Measurements from ENCODE around the gene ID1. TPM values are rescaled to one million over a fixed set of nuclear protein-coding genes. Genes with fewer than 3 reads are reported as not detected.
A peak's percentile ranks its signal among the peaks of the same experiment; 100 is the strongest.

ID1 gene
- total and polyA plus RNA-seq, 2 of the 13 experiments (the other 11 are each of a cell fraction or from before 2014, with no cell fraction given) = 320 to 419 TPM

- TF ChIP-seq ZNF331 (CRISPR knock-in tag; IDR thresholded peaks at IDR 0.05) (no peak), MXD1 (CRISPR knock-in tag; IDR thresholded peaks at IDR 0.05) (no peak), ZNF776 (CRISPR knock-in tag; IDR thresholded peaks at IDR 0.05) (no peak), SNAPC4 (CRISPR knock-in tag; IDR thresholded peaks at IDR 0.05) (no peak), TEAD3 (CRISPR knock-in tag; optimal IDR thresholded peaks at IDR 0.05; ENCODE audit: borderline replicate concordance) (no peak), TEF (CRISPR knock-in tag; IDR thresholded peaks at IDR 0.05) (no peak), ZNF432 (CRISPR knock-in tag; IDR thresholded peaks at IDR 0.05; ENCODE audit: borderline replicate concordance) (no peak), FOXP4 (CRISPR knock-in tag; IDR thresholded peaks at IDR 0.05) (no peak), RBFOX2 (IDR thresholded peaks at IDR 0.05; ENCODE audit: low read depth, low read length) (no peak; the same call in 1 of the 2 replicates), NFE2L2 (IDR thresholded peaks at IDR 0.05; ENCODE audit: low read length) (no peak), ZKSCAN8 (CRISPR knock-in tag; IDR thresholded peaks at IDR 0.05; ENCODE audit: borderline replicate concordance) (no peak), FOXA3 (CRISPR knock-in tag; IDR thresholded peaks at IDR 0.05) (no peak), HMGXB4 (CRISPR knock-in tag; IDR thresholded peaks at IDR 0.05; ENCODE audit: borderline replicate concordance in 1 of 2, low read depth in 1 of 2) (no peak), ZNF20 (CRISPR knock-in tag; IDR thresholded peaks at IDR 0.05) (no peak), PITX1 (CRISPR knock-in tag; IDR thresholded peaks at IDR 0.05) (no peak), MAFF (IDR thresholded peaks at IDR 0.05; ENCODE audit: low read depth, low read length) (no peak), FUBP1 (CRISPR knock-in tag; IDR thresholded peaks at IDR 0.05; ENCODE audit: borderline replicate concordance) (0 out of 2 replicates have a peak, but pooled peaks have one; percentile 57), KLF15 (CRISPR knock-in tag; IDR thresholded peaks at IDR 0.05; ENCODE audit: borderline replicate concordance) (no peak)
Observed at GRCh38 chr20:31594002-31594557, 11.0 kb upstream of the ID1 start (continued).

Measured in HepG2 (cell line).